GM19438 (cell line): Measurements from ENCODE around the gene MTA3.

ENCODE experiments used
- ATAC-seq: cut with Tn5 transposase; IDR thresholded peaks from one replicate; pipeline ENCODE4 v1.9.1; 2021; ENCODE audit warnings: low read depth; ENCODE audit not compliant: unreplicated experiment

Gene MTA3

GRCh38 chr2:42794271-42795046, 226.0 kb downstream of the MTA3 start:
- ATAC-seq: no peak

- ATAC-seq: no peak
Observed at GRCh38 chr2:42795275-42795674, 226.8 kb downstream of the MTA3 start.

- no peak for ATAC-seq
Observed at GRCh38 chr2:42795841-42796301, 227.4 kb downstream of the MTA3 start.

GRCh38 chr2:42796427-42797248, 228.2 kb downstream of the MTA3 start:
- ATAC-seq: peak; percentile 30

GRCh38 chr2:42797281-42797680, 228.8 kb downstream of the MTA3 start:
- no peak for ATAC-seq

DNA sequence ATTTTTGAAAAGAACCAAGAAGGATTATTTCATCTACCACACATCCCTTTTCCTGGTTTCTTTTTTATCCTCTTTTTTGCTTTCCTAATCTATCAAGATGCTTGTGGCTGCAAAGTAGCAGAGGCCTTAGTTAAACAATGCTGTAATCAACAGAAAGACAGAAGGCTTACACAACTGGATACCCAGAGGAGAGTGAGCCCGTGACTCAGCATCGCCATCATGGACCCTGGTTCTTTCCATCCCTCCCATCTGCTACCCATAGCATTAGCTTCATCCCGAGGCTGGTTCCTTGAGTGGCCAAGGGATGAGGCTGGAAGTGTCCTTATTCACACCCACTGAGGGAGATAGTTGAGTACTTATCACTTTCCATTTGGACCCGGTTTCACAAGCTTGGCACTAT, 231.4 kb downstream of the MTA3 start:
- no peak for ATAC-seq

DNA sequence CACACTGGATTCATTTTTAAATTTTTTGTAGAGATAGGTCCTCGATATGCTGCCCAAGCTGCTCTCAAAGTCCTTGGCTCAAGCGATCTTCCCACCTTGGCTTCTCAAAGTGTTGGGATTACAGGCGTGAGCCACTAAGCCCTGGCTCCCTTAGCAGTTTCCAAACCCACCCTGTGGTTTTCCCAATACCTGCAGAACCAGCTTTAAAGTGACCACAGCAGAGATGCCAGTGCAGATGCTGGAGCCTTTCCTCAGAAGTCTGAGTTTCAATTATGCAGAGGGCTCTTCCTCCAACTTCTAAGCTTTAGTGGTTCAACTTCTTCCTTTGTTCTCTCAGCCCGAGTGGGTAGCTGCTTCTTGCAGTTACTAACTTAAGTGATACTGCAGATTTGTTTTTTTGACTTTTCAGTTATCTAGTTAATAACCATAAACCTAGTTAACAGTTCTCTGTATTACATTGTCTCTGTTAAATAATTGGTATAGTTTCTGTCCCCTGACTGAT, 232.1 kb downstream of the MTA3 start:
- ATAC-seq: no peak

DNA sequence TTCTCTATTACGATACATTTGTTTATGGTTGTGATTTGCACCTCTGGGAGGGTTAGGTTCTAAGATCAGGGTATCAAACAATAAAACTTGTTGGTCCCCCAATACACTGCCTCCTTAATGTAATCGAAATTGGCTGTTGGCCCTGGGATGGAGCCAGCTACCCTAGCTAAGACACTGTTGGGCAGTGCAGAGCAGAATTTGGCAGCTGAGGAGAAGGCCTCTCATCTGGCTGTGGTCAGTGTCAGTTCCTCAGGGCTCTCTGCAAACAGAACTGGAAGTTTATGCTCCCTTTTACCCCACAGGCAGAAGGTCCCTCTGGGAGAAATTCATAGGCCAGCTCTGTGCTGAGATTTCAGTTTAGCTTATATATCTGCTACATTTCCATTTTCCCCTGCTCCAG, 232.5 kb downstream of the MTA3 start:
- ATAC-seq: no peak

GRCh38 chr2:42801381-42801780, 232.9 kb downstream of the MTA3 start:
- no peak for ATAC-seq

DNA sequence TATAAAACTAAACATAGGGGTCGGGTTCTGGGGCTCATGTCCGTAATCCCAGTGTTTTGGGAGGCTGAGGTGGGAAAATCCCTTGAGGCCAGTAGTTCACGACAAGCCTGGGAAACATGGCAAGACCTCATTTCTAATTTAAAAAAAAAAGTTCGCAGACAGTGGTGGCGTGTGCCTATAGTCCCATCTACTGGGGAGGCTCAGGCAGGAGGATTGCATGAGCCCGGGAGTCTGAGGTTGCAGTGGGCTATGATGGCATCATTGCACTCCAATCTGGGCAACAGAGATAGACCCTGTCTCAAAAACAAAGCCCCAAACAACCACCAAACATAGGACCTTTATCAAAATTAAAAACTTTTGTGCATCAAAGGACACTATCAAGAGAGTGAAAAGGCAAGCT, 233.7 kb downstream of the MTA3 start:
- no peak for ATAC-seq

- ATAC-seq: no peak
Observed at GRCh38 chr2:42804338-42804737, 235.9 kb downstream of the MTA3 start.

GRCh38 chr2:42804891-42805290, 236.5 kb downstream of the MTA3 start:
- no peak for ATAC-seq
